ENCODE data around the gene NSUN5.
"Not testable (repeated sequence)": the region's sequence is repeated elsewhere in the genome, so short reads cannot be mapped to it uniquely, and the experiment has no call there.

NSUN5 gene

DNA sequence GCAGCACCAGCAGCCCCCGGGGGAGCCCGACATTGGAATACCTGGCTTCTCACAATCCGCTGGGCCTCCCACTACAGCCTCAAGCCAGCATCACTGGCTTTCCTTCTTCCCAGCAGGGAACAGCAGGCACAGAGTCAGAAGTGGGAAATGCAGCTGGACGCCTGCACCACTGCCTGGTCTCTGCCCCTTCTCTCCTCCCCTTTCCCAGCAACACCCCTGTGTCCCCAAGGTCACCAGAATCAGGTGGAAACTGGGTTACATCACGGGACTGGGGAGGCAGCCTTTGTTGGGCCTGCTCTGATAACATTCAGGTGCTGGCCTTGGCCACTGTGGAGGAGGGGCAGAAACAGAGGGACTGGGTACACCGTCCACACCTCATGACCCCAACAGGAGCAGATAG, 16.8 kb upstream of the NSUN5 start:
- DNase-seq (ENCODE audit: low spot score): not testable (repeated sequence)

DNA sequence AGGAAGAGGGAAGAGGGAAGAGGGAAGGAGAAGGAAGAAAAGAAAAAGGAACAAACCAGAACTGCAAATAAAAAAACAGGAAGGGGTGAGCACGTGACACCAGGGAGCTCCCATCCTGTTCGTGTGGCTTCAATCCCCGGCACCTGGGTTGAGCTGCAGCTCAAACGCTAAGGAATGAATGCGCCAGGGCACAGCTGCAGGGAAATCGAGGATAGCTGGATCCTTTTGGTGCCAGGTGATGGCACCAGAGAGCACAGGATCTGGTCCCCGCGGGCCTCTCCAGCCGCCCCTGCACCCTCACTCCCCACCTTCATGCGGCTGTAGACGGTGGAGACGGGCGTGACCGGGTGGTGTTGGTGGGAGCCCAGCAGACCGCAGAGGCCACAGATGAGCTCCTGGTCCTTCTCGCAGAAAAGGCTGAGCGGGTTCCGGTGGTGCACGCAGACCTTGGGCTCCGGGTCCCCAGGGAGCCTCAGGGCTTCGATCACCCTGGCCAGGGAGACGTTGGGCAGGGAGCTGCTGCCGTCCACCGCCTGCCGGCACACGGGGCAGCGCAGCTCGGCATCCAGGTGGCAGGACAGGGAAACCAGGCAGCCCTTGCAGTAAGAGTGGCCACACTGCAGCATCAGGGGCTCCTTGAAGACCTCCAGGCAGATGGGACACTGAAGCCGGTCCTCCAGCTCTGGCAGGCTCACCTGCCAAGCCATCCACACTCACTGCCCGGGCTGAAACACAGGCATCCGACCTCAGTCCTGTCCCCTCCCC, 15.6 kb upstream of the NSUN5 start:
- peak; percentile 87 for DNase-seq (ENCODE audit: low spot score)

DNA sequence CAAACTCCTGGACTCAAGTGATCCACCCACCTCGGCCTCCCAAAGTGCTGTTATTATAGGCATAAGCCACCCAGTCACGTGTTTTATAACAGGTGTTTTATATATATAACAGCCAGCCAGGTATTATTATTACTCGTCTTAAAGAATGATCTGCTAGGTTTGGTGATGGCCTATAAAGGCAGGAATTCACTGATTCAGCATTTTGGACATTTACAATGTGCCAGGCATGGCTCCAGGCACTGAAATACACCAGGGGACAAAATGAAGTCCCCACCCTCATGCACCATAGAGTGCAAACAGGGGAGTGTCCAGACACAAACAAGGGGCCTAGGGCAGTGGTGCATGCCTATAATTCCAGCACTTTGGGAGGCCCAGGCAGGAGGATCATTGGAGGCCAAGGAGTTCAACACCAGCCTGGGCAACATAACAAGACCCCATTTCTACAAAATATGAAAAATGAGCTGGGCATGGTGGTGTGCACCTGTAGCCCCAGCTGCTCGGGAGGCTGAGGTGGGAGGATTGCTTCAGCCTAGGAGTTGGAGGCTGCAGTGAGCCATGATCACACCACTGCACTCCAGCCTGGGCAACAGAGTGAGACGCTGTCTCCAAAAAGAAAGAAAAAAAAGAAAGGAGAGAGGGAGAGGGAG, 14.9 kb upstream of the NSUN5 start:
- not testable (repeated sequence) for DNase-seq (ENCODE audit: low spot score)

DNA sequence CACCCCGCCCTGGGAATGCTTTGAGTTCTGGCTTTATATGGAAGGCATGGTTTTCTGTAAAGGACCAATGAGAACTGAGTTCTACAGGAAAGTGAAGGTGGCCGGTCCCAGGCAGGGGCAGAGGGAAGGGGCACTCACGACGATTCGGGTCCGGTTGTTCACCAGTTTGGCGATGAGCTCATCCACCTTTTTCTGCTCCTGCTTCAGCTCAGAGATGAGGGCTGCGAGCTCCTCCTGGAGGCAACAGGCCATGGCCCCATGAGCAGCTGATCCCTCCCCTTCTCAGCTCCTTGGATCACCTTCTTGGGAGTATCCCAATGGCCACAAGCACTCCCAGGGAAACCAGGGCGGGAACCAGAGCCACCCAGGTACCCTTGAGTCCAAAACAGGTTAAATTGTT, 11.4 kb upstream of the NSUN5 start:
- not testable (repeated sequence) for DNase-seq (ENCODE audit: low spot score)

DNA sequence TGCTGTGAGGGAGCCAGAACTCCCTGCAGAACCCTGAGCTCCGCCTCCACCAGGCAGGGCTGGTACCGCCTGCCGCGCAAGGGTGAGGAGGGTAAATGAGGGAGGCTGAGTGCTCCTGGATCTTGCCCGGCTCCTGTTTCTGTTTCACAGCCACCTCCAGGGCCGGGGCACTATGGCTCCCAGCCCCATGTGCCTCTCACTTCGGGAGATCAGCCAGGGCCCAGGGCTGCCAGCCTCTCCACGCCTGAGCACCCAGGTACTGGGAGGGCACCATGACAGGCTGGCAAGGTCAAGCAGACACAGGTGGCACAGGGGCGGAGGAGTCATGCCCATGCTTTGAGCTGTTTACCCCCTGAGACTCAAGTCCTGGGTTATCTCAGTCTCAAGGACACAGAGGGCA, 10.9 kb upstream of the NSUN5 start:
- DNase-seq (ENCODE audit: low spot score): not testable (repeated sequence)

DNA sequence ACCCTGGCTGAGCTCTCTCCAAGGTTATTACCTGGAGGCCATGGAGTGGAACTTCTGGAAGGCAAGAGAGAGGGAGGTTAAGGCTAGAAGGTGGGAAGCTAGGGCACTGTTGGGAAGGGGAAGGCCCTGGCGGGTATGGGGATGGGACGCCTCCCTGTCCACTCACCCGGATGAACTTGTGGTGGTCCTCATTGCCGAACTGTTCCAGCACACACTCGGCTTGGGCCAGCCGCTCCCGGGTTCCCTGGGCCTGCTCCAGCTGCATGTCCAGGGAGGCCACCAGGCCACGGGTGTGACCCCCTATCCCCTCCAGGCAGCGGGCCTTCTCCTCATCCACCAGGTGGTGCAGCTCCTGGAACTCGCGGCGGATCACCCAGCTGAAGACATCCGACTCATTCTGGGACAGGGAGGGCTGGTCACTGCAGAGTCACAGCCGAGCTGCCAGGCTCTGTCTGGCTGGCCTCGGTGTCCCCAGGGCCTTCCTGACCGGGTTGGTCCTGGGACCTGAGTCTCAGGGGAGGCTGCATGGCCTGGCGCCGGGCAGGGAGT, 10.1 kb upstream of the NSUN5 start:
- DNase-seq (ENCODE audit: low spot score): not testable (repeated sequence)

DNA sequence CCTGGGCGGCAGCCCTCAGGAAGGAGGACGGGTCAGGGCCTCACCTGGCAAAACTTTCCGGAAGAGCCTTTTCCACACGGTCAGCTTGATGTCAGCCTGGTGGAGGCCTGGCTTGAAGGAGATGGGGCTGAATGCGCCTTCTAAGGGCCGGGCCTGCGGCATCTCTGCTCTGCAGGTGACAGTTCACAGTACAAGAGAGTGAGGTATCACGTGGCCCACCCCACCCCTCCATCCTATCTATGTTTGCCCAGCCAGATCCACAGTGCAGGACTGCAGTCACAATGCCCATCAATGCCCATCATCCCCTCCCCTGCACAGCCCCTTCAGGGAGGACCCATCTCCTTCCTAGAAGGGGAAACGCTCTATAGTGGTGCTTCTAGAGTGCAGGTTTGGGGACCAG, 7.9 kb upstream of the NSUN5 start:
- no peak for DNase-seq (ENCODE audit: low spot score)

DNA sequence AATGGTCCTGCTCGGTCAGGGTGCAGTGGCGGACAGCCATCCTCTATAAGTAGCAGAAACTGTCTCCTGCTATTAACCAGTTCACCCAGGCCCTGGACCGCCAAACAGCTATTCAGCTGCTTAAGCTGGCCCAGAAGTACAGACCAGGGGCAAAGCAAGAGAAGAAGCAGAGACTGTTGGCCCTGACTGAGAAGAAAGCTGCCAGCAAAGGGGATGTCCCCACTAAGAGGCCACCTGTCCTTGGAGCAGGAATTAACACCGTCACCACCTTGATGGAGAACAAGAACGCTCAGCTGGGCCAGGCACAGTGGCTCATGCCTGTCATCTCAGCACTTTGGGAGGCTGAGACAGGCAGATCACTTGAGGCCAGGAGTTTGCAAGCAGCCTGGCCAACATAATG, 5.6 kb upstream of the NSUN5 start:
- no peak for DNase-seq (ENCODE audit: low spot score)

DNA sequence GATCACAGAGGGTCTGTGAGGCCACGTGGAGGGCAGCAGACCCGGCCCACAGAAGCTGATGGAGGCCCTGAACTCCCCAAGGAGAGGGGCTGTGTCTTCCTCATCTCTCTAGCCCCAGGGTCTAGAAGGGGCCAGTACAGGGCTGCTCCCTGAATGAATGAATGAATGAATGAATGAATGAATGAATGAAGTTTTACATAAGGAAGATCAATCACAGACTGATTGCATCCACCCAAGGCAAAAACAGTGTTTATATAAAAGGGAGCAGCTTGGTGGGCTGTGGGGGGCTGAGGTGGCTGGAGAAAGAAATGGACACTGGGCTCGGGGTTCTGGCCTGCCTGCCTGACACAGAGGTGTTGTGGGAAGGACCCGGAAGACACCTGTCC, 4.9 kb upstream of the NSUN5 start:
- no peak for DNase-seq (ENCODE audit: low spot score)

DNA sequence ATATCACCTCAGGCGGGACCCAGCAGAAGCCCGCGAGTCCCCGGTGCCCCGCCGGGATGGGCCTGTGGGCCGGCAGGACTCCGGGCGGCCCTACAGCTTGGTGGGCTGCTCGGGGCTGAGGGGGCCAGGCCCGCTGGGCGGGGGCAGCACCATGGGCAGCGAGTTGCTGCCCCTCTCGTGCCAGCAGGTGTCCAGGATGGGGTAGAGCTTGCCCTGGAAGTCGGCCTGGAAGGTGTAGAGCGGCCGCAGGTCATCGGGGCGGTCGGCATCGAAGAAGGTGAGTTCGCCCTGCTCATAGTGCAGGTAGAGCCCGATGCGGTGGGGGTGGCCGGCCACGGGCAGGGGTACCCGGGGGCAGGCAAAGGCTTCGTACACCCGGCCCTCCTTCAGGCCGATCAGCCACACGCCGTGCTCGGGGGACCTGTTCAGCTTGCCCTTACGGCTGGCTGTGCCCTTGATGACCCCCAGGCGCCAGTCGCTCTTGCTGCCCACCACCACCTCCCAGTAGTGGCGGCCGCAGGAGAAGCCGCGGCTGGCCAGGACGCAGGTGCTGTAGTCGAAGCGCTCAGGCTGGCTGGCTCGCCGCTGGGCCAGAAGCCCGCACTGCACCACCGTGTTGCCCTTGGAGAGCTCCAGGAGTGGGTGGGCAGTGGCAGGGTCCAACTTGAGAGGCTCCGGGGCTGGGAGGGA, 4.3 kb upstream of the NSUN5 start:
- DNase-seq (ENCODE audit: low spot score): no peak

DNA sequence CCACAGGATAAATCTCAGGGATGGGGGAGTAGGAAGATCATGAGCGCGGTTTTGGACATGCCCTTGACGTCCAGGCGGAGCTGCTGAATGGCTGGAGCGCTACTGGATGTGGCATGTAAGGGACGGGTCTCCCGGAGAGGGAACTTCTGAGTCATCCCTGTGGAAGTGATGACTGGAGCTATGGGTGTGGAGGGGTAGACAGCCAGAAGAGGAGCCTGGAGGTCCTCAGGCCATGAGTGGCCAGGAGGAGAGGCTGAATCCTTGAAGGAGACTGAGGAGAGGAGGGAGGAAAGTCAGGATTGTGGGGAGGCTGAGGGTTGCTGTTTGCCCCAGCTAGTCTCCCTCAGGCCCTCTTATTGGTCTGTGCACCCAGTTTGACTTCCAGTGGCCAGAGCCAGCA, 2.8 kb upstream of the NSUN5 start:
- not testable (repeated sequence) for DNase-seq (ENCODE audit: low spot score)

DNA sequence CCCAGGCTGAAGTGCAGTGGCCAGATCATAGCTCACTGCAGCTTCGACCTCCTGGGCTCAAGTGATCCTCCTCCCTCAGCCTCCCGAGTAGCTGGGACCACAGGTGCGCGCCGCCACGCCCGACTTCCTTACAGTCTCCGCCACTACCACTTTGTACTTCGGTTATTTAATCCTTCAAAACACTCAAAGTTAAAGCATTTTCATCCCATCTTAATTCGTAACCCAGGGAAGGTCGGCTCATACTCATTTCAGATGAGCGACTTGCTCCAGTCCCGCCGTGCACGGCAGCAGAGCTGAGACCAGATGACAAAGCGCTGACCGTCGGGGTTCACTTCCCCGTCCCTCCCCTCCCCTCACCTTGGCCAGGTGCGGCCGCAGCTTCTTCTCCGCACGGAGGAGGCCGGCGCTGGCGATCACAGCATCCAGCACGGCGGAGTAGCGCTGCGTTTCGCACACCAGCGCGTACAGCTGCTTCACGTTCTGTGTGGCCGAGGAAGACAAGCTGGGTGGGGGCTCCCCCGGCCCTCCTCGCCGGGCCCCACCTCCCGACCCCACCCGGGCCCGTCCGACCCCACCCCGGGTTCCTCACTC, 457 bp downstream of the NSUN5 start:
- no peak for DNase-seq (ENCODE audit: low spot score)

DNA sequence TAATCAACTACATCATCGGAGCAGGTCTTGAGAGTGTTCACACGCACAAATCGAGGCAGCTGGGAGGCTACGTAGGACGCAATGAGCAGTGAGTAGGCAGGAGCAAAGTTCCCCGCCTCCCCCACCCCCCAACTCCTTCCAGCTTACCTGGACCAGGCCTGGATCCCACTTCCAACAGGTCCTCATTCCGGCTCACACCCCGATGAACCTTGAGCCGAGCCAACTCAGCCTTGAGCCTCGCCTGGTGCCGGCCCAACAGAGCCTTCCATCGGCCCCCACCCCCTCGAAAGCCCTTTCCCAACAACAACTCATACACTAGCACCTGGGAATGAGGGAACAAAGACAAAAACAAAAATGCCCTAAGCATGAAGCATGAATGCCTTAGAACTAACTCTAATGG, 1.2 kb downstream of the NSUN5 start:
- no peak for DNase-seq (ENCODE audit: low spot score)

DNA sequence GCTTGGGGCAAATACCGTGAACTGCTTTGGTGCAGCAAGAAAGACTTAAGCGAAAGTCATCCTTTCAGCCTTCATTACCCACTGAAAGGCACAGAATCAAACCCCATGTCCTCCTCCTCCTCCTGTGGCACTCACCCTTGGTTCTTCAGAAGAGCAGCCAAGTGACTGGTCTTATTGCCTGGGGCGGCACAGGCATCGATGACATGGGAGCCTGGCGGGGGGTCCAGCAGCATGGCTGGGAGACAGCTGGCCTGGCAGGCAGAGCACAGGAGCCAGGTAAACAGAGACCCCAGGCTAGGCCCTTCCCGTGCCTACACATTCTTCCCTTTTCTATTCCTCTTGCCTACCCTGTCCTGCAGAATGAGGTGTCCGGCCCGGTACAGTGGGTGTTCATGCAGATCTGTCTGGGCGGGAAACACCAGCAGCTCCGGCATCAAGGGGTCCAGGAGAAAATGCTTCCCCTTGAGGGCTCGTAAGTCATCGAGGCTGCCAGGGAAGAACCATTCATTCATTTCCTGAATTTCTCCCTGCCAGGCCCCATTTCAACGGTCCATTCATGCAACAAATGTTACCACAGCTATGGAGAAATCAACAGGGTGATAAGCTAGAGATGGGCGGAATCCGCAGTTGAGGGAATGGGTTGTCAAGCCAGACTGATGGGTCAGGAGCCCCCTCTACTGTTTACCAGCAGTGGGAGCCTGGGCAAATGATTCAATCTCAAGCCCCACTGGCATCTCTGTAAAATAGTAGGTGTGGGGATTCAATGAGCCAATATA, 3.8 kb downstream of the NSUN5 start:
- DNase-seq (ENCODE audit: low spot score): not testable (repeated sequence)

DNA sequence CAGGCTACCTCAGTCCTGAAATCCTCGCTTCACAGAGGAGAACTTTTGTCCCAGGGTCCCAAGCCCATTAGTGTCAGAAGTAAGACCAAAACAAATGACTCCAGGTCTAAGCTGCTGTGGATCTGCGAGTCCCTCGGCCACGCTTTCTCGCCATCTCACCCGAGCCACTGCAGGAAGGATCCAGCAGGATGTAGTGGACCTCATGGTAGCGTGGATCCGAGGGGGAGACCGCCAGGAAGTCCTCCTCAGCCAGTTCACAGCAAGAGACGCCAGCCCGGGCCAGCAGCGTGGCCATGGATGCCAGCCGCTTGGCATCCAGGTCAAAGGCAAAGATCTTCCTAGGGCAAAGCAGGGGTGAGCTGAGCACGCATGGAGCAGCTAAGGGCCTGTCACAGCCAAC, 4.6 kb downstream of the NSUN5 start:
- DNase-seq (ENCODE audit: low spot score): no peak

DNA sequence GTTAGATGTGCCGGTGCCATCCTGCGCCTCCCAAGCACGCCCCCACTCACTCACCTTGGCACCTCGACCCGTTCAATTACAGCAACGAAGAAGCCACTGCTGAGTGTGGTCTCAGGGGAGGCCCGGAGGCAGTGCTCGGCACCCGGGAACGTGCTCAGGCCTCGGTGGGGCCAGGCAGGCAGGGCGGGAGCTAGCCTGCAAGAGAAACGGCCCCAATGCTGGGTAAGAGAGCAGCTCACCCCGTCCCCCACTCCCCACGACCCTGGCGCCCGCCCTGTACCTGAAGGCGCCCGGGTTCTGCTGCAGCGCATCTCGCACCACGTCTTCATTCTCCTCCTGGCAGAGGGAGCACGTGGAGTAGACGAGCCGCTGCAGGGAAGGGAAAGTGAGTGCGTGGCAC, 5.1 kb downstream of the NSUN5 start:
- no peak for DNase-seq (ENCODE audit: low spot score)

DNA sequence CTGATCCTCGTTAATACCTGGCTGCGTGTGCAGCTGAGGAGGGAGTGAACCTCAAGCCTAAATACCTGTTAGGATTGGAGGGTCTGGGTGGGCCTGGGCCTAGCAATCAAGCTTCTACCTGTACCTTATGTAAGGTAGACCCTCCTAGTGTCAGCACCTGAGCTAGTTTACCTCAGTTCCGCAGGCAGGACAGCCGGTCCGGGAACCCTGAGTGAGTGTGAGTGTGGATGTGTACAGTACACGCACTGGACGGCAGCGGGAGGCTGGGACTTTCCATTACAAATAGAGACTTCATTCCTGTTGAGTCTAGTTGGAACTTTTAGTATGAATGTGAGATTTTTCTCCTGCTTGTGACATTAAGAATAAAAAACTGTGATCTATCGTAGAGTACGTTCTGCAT, 5.8 kb downstream of the NSUN5 start:
- DNase-seq (ENCODE audit: low spot score): not testable (repeated sequence)

DNA sequence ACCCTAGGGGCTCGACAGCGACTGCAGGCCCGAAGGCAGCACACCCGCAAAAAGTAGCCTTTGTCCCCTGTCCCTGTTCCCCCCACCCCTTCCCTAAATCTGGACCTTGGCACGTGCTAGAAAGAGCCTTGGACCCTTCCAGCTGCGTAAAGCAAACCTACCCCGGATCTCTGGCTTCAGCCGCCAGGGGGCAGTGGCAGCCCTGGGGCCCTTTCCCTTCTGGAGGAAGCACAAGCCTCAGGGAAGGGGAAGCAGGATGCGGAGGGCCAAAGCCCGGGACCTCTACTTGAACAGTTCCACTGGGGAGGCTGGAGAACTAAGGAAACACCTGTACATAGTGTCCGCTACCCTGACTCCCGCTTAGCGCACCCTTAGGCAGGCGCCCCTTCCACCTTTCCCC, 7.5 kb downstream of the NSUN5 start:
- not testable (repeated sequence) for DNase-seq (ENCODE audit: low spot score)

DNA sequence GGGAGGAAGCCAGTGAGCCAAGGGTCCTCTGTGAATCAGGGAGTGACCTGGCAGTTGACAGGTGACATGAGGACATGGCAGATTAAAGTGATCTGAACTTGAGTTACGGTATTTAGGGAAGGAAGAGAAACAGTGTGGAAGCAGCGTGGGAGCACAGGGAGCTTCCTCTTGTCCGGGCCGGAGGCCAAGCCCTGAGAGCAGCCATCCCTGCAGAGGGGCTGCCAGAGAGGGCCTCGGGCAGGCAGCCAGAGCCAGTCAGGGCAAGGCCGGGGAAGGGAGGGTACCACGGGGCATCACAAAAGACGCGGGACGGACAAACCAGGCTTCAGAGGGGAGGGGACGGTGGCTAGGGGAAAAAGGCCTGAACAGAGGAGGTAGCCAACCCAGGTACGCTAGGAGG, 8.8 kb downstream of the NSUN5 start:
- DNase-seq (ENCODE audit: low spot score): not testable (repeated sequence)

DNA sequence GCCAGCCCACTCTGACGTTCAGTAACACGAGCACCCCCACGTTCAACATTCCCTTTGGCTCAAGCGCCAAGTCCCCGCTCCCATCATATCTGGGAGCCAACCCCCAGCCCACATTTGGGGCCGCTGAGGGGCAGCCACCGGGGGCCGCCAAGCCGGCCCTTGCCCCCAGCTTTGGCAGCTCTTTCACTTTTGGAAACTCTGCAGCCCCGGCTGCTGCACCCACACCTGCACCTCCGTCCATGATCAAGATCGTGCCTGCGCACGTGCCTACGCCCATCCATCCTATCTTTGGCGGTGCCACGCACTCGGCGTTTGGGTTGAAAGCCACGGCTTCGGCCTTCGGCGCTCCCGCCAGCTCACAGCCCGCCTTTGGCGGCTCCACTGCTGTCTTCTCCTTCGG, 10.9 kb downstream of the NSUN5 start:
- DNase-seq (ENCODE audit: low spot score): not testable (repeated sequence)

DNA sequence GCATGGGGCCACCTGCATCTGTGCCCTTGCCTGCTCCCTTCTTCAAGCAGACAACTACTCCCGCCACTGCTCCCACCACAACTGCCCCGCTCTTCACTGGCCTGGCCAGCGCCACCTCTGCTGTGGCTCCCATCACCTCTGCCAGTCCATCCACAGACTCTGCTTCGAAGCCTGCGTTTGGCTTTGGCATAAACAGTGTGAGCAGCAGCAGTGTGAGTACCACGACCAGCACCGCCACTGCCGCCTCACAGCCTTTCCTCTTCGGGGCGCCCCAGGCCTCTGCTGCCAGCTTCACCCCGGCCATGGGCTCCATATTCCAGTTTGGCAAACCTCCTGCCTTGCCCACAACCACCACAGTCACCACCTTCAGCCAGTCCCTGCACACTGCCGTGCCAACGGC, 11.4 kb downstream of the NSUN5 start:
- not testable (repeated sequence) for DNase-seq (ENCODE audit: low spot score)

DNA sequence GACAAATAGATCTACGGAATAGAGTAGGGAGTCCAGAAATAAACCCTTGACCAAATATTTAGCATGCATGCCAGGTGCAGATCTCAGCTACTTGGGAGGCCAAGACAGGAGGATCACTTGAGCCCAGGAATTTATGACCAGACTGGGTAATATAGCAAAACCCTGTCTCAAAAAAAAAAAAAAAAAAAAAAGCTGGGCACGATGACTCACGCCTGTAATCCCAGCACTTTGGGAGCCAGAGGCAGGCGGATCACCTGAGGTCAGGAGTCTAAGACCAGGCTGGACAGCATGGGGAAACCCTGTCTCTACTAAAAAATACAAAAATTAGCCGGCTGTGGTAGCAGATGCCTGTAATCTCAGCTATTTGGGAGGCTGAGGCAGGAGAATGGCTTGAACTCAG, 31.4 kb downstream of the NSUN5 start:
- DNase-seq (ENCODE audit: low spot score): not testable (repeated sequence)
